Prostate gland (tissue), 2 donors: ENCODE data around the gene TOR3A. TPM values are rescaled to one million over a fixed set of nuclear protein-coding genes. Genes with fewer than 3 reads are reported as not detected.

Source experiments
- DNase-seq: peaks from one replicate; pipeline ENCODE4 v3.0.0-alpha.2; 2019; ENCODE audit warnings: low spot score
- H3K27ac ChIP-seq, 2 donors: fragments of 200-600 bp; sonication (generic); 2 replicates each; pipeline ENCODE4 v1.5.1; 2017 to 2019
- H3K27me3 ChIP-seq: fragments of 200-600 bp; sonication (generic); replicated peaks from 2 replicates; pipeline ENCODE4 v1.5.1; 2019; ENCODE audit not compliant: insufficient read depth
- H3K36me3 ChIP-seq, 2 donors: fragments of 200-600 bp; sonication (generic); 1 replicate in 1 of 2; 2 replicates in 1 of 2; pipeline versions ENCODE4 v1.5.1 to v1.8.1; 2017 to 2019
- H3K4me1 ChIP-seq: fragments of 200-600 bp; sonication (generic); replicated peaks from 2 replicates; pipeline ENCODE4 v1.5.1; 2019
- H3K4me3 ChIP-seq, 2 donors: fragments of 200-600 bp; sonication (generic); 2 replicates each; pipeline ENCODE4 v1.5.1; 2017 to 2019
- H3K9me3 ChIP-seq: fragments of 200-600 bp; sonication (generic); 2 replicates; pipeline ENCODE4 v1.5.1; 2017
- CTCF ChIP-seq, 4 experiments: fragments of 200-600 bp in 2 of 4; fragments of 450-650 bp in 2 of 4; sonication (generic) in 2 of 4; IDR thresholded peaks; 1 replicate in 3 of 4; 2 replicates in 1 of 4; pipeline ENCODE4 v1.5.1; 2016 to 2019; ENCODE audit warnings: antibody characterized with exemption in 4 of 4, mild to moderate bottlenecking in 2 of 4, moderate library complexity in 2 of 4
- POLR2A ChIP-seq: fragments of 450-650 bp; IDR thresholded peaks from one replicate; pipeline ENCODE4 v1.6.1; 2016; ENCODE audit warnings: antibody characterized with exemption, mild to moderate bottlenecking
- POLR2AphosphoS5 ChIP-seq: sonication (generic); formaldehyde crosslinking; IDR thresholded peaks from one replicate; pipeline ENCODE4 v1.6.1; 2017; ENCODE audit warnings: antibody characterized with exemption
- WGBS: methylation state at CpG from one replicate; pipeline ENCODE4 v1.1.5; 2018; 5-methylcytosine and 5-hydroxymethylcytosine counted together
- intact Hi-C: fragments of 100-400 bp; cut with DNase I; formaldehyde crosslinking; loops from one replicate; pipeline ENCODE4 v1.14.2; 2022
- total RNA-seq, 2 donors: library from RNA; depleted of rRNA; stranded (reverse); fragments of >200 nt; gene quantifications; one replicate each; pipeline ENCODE4 v1.1.0, GENCODE V29; 2016

The TOR3A gene
- total RNA-seq, 2 donors from 2014 or later = 40.0 to 109 TPM

DNA sequence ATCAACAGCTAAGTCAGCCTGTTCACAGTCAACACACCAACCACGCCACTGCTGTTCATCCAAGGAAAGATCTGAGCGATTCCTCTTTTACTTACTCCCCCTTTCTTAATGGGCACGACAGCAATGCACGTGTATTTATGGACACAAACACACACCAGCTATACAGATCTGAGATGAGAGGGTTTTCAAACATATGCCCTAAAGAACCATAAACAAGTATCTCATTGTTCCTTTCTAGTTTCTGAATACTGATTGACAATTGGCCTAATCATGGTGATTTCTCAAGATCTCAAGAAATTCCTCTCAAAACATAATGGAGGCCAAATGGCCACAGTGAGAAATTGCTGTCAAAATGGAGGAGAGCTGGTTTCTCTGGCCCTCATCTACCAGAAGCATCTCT, 18.0 kb downstream of the TOR3A start:
- intact Hi-C loops = no loop called here
- no peaks in the 10 kb centered on the region for H3K9me3 ChIP-seq
- no peak for DNase-seq
- H3K36me3 ChIP-seq = no peaks in the 10 kb centered on the region
- no peaks in the 10 kb centered on the region for H3K27me3 ChIP-seq
- 97% methylated on average over 4 of the region's 4 CpGs for WGBS
- H3K27ac ChIP-seq = no peak overlapping the region
- no peaks in the 10 kb centered on the region for H3K4me1 ChIP-seq
- H3K4me3 ChIP-seq = no peak overlapping the region
- TF ChIP-seq POLR2A = no peak
- TF ChIP-seq POLR2AphosphoS5 = no peak
- no peak for TF ChIP-seq CTCF (IDR thresholded peaks at IDR 0.05)

DNA sequence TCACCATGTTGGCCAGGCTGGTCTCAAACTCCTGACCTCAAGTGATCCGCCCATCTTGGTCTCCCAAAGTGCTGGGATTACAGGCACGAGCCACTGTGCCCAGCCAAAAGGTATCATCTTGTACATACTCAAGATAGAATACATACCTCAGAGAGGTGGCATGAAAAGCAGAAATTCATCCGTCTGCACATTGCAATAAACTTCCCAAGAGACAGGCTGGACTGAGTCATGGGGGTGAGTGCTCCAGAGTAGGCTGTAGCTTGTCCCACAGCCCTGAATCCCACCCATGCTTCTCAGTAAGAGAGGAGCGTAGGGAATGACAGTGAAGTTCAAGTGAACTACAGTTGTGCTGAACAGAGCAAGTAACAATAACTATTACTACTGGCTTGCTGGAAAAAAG, 19.7 kb downstream of the TOR3A start:
- H3K9me3 ChIP-seq = no peaks in the 10 kb centered on the region
- intact Hi-C loops = no loop called here
- H3K36me3 ChIP-seq = no peaks in the 10 kb centered on the region
- DNase-seq = no peak
- H3K4me1 ChIP-seq = no peaks in the 10 kb centered on the region
- no peak overlapping the region for H3K27ac ChIP-seq
- H3K27me3 ChIP-seq = no peaks in the 10 kb centered on the region
- H3K4me3 ChIP-seq = no peak overlapping the region
- WGBS = 92% methylated on average over 4 of the region's 4 CpGs
- no peak for TF ChIP-seq POLR2AphosphoS5
- TF ChIP-seq POLR2A = no peak
- TF ChIP-seq CTCF (IDR thresholded peaks at IDR 0.05) = no peak

GRCh38 chr1:179103999-179104398, 22.1 kb downstream of the TOR3A start:
- TF ChIP-seq CTCF (IDR thresholded peaks at IDR 0.05) (no peak), POLR2A (no peak), POLR2AphosphoS5 (no peak)
- DNase-seq = no peak
- Histone ChIP-seq H3K4me3 (no peak overlapping the region), H3K27ac (no peak overlapping the region), H3K27me3 (no peaks in the 10 kb centered on the region), H3K4me1 (no peaks in the 10 kb centered on the region), H3K36me3 (peaks cover 0 to 11% of the 10 kb centered on the region in 2 donors), H3K9me3 (no peaks in the 10 kb centered on the region)
- WGBS = 100% methylated on average over 1 of the region's 1 CpG
- intact Hi-C loops = no loop called here

- intact Hi-C loops = no loop called here
- TF ChIP-seq POLR2A (no peak), CTCF (IDR thresholded peaks at IDR 0.05) (no peak), POLR2AphosphoS5 (no peak)
- no peak overlapping the region for H3K4me3 ChIP-seq
- no peaks in the 10 kb centered on the region for H3K9me3 ChIP-seq
- no peak for DNase-seq
- H3K36me3 ChIP-seq = peaks cover 0 to 14% of the 10 kb centered on the region in 2 donors
- whole genome bisulfite sequencing = 94% methylated on average over 3 of the region's 3 CpGs
- no peak overlapping the region for H3K27ac ChIP-seq
- no peaks in the 10 kb centered on the region for H3K4me1 ChIP-seq
- H3K27me3 ChIP-seq = no peaks in the 10 kb centered on the region
Observed at GRCh38 chr1:179104611-179105250, 22.9 kb downstream of the TOR3A start.

GRCh38 chr1:179105393-179105792, 23.5 kb downstream of the TOR3A start:
- no peak overlapping the region for H3K27ac ChIP-seq
- intact Hi-C loops = no loop called here

More at GRCh38 chr1:179105393-179105792, 23.5 kb downstream of the TOR3A start:
- H3K4me1 ChIP-seq = no peaks in the 10 kb centered on the region
- no peak for DNase-seq
- 45% methylated on average over 7 of the region's 7 CpGs for WGBS
- peaks cover 0 to 14% of the 10 kb centered on the region in 2 donors for H3K36me3 ChIP-seq
- TF ChIP-seq POLR2AphosphoS5 (no peak), CTCF (IDR thresholded peaks at IDR 0.05) (peak in 3 of 4 experiments; percentile 14 to 50 (median 47)), POLR2A (no peak)
- H3K4me3 ChIP-seq = no peak overlapping the region
- H3K9me3 ChIP-seq = no peaks in the 10 kb centered on the region
- no peaks in the 10 kb centered on the region for H3K27me3 ChIP-seq
